ENCODE measurements around the gene PLEKHN1. TPM values are rescaled to one million over a fixed set of nuclear protein-coding genes. Genes with fewer than 3 reads are reported as not detected.

Gene PLEKHN1
- total RNA-seq, 1 donor from 2014 or later, result under 0.01 TPM

DNA sequence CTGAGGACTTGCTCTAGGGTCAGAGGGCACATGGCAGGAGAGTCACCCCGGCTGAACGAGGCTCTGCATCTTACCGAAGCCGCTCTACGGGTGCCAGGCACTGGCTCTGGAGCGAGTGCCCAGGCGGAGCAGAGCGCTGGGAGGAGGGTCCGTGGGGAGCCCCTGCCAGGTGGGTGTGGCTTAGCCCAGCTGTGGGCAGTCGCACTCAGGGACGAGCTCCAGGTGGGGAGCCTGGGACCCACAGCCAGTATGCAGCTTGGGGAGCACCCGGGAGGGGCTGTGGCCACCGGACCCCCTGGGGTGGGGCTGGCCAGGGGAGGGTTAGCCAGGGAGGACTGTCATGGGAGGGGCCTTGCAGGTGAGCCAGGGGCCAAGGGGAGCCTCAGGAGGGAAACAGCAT, 57.4 kb downstream of the PLEKHN1 start:
- DNase-seq (ENCODE audit: low read depth in 2 of 2), result no peak

DNA sequence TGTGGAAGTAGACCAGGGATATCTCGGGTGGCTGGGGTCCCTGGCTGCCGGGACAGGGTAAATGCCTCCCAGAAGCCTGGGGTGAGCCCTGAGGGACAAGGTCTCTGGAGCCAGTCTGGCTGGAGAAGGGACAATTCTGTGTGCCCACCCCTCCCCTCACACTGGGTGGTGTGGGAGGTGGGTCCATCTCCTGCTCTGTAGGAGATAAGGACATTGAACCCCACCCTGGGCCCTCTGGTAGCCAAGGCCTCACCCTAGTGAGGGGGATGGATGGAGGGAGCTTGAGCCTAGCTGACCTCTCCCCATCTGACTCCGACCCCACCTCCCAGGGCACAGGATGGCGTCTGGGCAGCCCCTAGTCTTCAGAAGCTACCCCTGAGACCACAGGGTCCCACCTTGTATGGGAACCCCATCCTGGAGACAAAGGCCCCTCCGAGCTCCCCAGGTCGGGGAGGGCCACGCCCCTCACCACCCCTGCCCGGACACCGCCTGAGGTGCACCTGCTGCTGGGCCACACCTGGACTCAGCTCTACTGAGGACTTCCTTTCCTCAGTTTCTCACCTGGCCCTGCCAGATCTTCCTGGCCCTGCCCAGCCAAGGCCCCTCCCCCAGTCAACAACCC, 58.0 kb downstream of the PLEKHN1 start:
- DNase-seq (ENCODE audit: low read depth in 2 of 2), result no peak

DNA sequence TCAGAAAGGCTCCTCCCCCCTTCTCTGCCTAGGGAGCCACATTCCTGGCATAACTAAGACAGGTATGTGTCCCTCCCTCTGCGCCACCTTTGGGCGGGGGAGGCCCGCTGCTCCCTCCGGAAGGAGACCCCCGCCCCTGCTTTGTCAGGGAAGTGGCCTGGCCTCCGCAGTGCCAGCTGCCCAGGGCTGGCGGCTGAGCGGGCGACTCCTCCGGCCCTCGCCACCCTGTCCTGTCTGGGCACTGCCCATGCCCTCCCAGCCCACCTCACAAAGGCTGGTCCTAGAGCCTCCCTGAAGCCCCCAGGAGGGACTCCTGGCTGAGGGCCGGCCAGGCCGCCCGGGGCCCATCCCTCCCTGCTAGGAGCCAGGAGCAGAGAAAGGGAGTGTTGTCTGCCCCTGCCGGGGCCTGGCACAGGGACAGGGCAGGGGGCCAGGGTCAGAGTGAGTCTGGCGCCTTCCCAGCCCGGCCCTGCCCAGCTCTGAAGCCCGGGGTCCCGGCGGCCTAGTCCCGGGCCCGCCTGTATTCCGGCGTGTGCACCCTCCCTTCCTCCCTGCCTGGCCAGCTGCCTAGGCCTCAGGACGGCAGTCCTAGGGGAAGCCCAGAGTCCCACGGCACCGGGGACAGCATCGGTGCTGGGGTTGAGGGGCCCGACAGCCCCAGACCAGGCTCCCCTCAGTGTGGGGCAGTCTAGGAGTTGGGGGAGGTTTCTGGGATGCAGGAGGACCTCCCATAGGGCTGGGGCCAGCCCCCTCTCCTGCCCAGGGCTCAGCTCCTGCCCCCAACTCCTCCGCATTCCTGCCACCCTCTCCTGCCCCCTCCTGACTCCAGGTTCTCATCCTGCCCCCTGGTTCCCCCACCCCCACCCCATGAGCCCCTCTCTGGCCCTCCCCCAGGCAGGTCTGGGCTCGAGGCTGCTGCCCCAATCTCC, 58.8 kb downstream of the PLEKHN1 start:
- peak in 1 of 2 donors; percentile 45 for DNase-seq (ENCODE audit: low read depth in 2 of 2)

Other genes starting within 250 kb of the PLEKHN1 start
- gene SAMD11, start 42.6 kb upstream of the PLEKHN1 start, total RNA-seq, result not detected in 2 replicates
- 51.4 and 58.3 TPM in 2 replicates for gene NOC2L, start 7.2 kb upstream of the PLEKHN1 start, total RNA-seq
- 2.2 and 3.6 TPM in 2 replicates for gene KLHL17, start 5.9 kb upstream of the PLEKHN1 start, total RNA-seq
- gene PERM1, start 15.6 kb downstream of the PLEKHN1 start, total RNA-seq, result not detected in 2 replicates
- gene HES4, start 33.6 kb downstream of the PLEKHN1 start, total RNA-seq, result 23.3 and 24.8 TPM in 2 replicates
- gene ISG15, start 47.0 kb downstream of the PLEKHN1 start, total RNA-seq, result 109 TPM in 2 replicates
- 35.7 and 53.8 TPM in 2 replicates for gene AGRN, start 53.6 kb downstream of the PLEKHN1 start, total RNA-seq
- gene RNF223, start 107.8 kb downstream of the PLEKHN1 start, total RNA-seq, result not detected in 2 replicates
- gene C1orf159, start 149.6 kb downstream of the PLEKHN1 start, total RNA-seq, result 4.8 and 5.2 TPM in 2 replicates
- gene TTLL10, start 207.4 kb downstream of the PLEKHN1 start, total RNA-seq, result not detected in 2 replicates
- 0.22 and 0.60 TPM in 2 replicates for gene TNFRSF18, start 240.1 kb downstream of the PLEKHN1 start, total RNA-seq
- 1.5 and 4.2 TPM in 2 replicates for gene TNFRSF4, start 247.7 kb downstream of the PLEKHN1 start, total RNA-seq

Data from lung microvascular endothelial cell (primary cell).